ENCODE data around the gene CHST8.

The CHST8 gene

DNA sequence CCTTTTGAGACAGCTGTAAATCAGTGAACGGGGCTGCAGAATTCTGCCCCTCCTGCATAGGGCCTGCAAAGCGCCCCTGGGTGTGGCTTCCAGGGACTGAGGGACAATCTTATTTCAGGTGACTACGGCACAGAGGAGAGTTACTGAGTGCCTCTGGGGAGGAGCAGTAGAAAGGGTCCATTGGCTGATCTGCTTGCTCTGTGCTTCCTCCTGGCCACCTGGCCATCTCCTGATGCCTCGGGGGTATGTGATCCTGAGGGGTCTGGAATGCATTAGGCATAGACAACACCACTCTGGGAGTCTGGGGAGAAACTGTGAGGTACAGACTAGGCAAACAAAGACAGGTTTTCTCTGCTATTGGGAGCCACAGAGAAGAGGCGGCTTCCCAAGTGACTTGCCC, 177.7 kb downstream of the CHST8 start:
- DNase-seq, result no peak

DNA sequence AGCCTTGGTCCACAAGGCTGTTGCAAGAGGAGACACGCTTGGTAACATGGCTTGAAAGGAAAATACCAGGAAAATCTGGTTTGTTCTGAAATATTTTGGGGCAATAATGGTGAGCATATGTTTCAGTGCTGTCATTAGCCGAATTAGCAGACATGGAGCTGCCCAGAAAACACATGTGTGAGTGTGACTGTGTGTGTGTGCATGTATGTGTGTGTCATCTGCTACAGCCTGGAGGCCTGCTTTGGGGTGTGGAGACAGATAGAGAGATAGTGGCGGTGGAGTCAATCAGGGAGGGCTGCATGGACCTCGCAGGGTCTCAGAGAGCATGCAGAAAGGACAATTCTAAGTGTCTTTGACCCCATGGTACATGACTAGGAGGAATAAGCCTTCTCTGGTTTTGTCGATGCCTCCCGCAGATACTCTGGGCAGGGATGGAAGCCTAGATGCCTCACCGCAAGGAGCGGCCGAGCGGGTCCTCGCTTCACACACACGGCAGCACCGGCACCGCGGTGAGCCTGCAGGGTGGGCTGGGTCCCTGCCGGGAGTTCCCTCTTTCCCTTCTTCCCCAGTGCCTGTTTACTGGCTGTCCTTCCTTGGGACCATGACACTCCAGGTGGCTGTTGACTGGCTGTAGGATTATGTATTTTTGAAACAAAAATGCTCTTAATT, 178.4 kb downstream of the CHST8 start:
- no peak for DNase-seq

DNA sequence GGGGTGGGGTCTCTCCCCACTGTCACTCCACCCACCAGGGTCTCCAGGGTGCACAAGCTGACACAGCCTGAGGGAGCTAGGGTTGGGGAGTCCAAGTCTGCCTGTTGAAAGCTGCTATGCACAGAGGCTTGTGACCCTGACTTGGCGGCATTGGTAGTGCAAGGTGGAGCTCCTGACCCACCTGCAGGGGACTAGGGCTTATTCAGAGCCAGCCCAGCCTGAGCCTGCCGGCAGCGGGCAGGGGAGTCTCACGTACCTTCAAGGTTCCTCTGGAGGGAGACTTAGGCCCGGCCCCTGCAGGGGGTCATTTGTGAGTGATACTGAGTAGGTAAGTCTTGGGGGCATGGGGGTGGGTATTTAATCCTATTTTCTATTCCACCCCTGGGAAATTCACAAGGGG, 179.7 kb downstream of the CHST8 start:
- DNase-seq, result no peak

DNA sequence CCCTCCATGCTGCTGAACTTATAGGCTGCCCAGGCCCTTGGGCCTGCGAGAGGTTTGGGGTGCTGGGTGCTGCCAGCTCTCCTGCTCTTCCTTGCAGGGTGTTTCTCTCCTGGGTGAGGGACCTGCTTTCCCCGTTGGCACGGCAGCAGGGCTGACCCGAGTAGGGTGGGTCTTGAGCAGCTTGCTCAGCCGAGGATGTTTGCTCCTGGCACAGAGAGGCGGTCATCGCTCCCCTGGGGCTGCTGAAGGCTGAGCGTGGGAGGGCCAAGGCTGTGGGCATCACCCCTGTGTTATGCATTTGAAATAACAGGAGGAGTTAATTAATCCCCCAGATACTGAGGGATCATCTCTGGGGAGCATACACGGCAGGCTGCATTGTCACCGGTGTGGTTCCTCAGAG, 180.2 kb downstream of the CHST8 start:
- DNase-seq, result no peak

DNA sequence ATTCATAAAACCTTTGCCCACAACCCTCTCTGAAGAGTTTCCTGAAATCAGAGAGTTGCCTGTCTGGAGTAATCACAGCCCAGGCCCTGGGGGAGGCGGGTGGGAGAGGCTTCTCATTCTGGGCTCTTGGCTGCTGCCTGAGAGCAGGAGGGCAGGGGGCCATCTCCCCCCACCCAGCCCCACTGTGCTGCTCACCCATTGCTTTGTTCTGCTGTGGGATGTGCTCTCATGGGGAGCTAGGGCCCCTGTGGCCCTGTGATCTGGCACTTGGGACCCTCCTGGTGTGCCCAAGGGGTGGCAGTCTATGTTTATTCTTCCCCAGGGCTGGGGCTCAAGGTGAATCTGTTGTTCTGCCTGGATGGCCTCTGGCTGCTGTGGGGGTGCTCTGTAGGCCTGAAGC, 181.0 kb downstream of the CHST8 start:
- no peak for DNase-seq

DNA sequence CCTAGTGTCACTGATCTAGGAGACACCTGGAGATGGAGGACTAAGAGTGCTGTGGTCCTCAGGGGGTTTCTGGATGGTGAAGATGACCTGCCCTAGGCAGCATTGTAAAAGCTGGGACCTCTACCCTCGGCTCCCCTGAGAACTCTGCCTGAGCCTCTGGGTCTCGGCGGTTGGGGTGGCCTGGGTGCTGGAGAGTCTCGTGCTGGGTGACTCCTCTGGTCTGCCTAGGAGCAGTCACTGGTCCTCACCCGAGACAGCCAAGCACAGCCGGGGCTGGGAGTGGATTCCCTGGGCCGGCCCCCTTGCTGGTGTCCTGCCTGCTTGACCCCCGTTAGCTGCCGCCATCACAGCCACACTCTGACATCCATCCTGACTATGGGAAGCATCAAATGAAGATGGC, 181.6 kb downstream of the CHST8 start:
- no peak for DNase-seq

DNA sequence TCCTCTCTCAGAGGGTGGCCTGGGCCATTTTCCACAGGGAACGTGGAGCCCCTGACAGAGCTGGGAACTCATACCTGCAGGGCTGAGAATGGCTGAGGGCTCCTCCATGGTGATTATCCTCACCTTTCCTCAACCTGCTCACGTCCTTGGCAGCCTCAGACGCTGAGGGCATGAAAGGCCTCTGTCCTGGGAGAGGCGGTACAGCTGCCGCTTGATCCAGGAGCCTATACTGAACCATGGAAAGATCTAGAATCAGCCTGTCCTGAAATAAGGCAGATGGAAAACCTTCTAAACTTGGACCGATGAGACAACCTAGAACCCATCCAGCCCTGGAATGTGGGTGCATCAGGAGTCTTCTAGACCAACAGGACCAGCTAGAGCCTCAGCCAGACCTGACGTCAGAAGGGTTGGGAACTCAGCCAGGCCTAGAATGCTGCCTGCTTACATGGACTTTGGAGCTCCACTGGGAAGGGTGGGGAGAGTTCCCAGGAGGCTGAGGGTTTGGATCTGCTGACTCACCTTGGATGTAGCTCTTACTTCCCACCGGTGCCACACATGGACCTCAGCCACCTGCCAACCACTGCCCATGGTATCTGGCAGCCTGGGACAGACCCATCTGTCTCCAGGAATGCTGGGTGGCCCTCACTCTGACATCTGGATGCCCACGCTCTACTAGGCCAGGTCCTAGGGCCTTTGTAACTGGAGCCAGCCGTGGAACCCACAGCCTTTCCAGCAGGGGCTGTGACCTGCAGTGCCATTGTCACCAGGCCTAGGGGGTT, 182.5 kb downstream of the CHST8 start:
- no peak for DNase-seq

DNA sequence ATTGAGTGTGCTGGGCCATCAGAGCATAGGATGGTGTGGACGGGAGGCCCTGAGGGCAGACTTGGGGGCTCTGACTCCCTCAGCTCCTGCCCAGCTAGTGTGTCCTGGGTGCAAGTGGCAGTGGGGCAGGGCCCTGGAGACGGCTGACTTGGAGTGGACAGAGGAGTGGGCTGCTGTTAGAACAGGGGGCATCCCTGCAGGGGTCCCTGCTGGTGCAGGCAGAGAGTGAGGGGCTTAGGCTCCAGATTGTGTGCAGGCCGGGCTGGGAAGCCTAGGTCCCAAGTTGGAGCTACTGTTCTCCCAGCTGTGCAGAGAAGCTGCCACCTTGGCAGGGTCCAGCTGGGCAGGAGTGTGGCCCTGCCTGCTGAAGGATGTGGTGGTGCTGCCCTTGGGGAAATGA, 183.6 kb downstream of the CHST8 start:
- no peak for DNase-seq

DNA sequence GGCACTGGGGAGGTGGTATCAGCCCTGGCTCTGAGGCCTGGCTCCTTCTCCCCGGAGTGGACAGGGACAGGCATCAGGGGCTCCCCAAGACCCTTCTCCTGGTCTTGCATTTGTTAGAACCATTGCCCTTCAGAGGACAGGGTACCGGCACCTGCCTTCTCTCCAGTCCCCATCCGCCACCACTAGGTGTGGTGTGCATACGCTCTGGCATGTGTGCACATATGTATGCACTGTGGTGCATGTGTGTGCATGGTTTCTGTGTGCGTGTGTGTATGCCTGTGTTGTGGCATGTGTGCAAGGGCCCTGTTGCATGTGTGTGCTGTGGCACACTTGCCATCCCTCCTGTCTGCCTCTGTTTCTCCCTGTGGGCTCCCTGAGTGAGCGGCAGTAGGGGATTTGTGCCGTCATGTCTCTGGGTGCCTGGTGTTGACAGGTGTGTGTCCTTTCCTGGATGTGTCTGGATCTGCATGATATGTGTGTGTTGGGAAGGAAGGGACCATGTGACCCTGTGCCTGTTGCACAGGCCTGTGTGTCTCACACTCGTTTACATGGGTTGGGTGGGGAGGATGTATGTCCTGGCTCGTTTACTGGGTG, 184.2 kb downstream of the CHST8 start:
- no peak for DNase-seq

DNA sequence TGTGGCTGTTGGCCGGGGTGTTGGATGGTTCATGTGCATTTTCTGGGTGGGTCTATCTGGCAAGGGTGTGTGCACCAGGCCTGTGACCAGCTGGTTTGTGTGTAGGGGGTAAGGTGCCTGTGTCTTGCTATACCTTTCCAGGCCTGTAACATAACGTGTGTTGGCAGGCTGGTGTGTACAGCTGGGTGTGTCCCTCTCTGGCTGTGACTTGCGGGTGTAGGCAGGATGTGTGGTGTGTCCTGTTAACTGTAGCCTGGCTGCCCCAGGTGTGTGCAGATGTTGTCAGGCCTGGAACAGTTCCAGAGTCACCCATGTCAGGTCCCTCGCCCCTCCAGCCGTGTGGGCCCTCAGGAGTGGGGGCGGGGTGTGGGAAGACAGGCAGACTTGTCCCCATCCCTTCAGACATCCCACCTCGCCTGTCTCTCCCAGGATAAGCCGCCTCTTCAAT, 184.7 kb downstream of the CHST8 start:
- no peak for DNase-seq

DNA sequence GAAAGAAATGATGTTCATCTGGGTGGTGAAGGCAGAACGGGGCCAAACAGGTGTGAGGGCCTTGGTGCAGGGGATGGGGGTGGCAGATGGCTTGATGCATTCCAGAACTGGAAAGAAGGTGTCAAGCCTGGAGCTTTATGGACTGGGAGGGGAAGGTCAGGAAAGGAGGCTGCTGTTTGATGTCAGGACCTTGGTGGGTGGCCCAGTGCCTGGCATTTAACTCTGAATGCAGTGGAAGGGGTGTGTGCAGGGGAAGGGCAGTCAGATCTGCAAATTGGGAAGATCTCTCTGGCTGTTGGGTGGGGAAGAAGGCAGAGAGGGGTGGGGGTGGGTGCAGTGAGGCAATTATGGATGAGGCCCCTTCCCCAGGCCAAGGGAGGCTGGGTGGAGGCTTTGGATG, 186.6 kb downstream of the CHST8 start:
- DNase-seq, result no peak

DNA sequence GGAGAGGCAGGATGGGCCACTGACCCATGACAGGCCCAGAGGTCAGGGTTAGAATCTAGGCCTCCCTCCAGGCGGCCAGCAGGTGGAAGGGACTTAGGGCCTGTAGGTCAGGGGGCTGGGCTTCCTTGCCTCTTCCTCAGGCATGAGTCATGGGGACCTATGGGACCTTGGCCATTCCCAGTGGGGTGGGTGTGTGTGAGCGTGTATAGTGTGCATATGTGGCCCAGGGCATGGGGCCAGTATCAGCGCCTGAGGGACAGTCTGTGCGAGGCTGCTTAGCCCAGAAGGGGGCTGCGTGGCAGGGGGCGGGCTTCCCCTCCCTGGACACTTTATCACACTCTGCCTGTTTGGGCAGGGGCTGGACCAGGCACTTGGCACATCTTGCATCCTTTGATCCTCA, 188.2 kb downstream of the CHST8 start:
- no peak for DNase-seq

DNA sequence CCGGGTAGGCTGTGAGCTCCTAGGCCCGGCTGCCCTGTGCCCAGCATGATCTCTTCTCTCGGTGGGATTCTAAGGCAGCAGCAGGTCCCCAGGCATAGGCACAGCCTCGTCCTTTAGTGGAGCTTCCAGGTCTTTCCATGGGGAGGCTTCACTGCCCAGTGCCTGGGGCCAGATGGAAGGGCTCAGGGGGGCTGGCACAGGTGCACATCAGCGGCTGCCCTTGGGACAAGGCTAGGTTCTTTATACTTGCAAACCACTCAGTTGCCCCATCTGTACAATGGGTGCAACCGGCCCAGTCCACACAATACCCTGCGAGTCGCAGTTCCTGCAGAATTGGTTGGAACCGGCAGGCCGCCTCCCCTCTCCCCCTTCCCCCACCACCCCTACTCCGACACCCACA, 189.1 kb downstream of the CHST8 start:
- no peak for DNase-seq

DNA sequence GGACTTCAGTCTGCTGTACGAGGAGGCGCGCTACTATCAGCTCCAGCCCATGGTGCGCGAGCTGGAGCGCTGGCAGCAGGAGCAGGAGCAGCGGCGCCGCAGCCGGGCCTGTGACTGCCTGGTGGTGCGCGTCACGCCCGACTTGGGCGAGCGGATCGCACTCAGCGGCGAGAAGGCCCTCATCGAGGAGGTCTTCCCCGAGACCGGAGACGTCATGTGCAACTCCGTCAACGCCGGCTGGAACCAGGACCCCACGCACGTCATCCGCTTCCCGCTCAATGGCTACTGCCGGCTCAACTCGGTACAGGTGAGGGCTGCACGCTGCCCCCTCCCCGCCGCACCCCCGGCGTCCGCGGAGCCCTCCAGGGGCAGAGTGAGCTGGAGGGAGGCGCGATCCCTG, 189.5 kb downstream of the CHST8 start:
- no peak for DNase-seq

DNA sequence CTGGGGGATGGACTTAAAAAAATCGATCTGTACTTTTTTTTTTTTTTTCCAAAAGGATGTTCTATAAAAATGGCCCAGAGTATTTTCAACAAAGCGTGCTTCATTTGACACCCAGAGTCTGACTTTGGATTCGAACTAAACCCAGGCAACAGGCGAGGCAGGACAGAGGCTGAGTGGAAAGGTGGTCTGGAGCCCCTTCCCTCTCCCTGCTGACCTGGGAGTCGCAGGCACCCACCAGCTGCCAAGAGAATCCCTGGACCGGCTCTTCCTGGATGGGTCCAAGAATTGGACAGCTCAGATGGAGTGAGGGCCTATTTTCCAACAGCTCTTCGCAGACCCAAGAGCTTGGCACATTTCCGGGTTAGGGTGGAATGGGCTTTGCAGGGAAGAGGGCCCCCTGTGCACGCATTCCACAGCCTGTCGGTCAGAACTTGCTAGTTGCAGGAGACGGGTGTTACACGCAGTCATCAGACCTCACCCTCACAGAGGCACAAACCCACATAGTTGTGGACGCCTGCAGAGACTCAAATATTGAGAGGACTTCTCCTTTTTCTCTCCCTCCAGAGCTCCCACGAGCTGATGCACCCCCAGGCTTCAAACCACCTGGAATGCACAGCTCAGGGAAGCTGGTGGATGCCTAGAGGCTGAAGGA, 190.1 kb downstream of the CHST8 start:
- no peak for DNase-seq

DNA sequence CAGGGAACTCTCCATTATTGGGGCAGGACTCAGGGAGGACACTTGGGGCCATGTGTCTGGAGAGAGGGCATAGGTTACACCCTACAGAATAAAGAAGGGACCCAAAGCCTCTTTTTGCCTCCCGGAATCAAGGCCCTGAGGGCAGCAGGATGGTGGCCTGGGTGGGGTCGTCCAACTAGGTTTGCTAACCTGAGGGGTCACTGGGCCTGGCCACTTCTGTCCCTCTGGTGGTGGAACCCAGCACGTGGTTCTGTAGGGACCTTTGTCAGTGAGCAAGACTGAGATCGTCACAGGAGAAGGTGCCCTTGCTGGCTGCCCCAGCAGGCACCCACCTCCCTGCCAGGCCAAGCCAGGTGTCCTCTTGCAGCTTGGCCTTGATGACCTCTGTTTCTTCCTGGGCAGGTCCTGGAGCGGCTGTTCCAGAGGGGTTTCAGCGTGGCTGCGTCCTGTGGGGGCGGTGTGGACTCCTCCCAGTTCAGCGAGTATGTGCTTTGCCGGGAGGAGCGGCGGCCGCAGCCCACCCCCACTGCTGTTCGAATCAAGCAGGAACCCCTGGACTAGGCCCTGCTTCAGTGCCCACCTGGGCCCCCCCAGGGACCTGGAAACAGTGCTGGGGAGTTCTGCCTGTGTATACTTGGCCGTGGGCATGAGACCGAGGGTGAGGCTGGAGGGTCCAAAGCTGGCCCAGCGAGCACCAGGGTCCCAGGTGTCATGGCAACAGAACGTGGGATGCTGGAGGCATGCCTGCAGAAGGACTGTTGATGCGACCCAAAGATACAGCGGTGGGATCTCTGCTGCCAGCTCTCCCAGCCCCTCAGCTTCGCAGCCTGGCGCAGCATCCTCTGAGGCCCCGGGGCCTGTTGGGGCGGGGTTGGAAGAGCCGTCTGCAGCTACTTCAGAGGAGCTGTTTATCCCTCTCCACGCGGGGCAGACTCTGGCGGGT, 190.9 kb downstream of the CHST8 start:
- no peak for DNase-seq

DNA sequence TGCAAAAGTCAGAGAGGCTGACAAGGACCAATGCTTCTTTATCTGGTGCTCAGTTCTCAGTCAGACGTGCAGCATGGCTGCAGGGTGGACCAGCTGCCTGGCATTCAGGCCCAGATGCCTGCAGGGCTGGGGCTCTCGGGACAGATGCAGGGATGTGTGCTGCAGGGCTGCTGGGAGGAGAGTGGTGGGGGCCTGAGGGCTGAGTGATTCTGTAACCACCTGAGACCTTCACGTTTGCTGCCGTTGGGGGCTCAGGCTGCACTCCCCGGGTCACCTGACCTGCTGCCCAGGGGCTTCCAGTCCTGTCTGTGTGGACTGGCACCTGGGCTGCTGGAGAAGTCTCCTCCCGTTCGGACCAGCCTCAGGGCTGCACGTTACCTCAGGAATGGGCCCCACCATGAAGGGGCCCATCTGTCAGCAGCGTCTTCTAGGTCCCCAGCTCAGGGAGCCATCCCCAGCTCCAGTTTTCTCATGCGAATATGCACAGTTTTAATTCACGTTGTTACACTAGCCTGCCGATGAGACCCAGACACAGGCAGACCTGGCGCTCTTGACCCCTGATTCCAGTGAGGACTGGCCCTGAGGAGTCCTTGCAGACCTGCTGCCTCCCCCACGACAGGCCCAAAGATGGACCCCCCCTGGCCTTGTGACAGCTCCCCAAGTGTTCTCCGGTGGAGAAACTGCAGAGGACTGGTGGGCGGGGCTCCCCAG, 191.8 kb downstream of the CHST8 start:
- DNase-seq, result no peak

DNA sequence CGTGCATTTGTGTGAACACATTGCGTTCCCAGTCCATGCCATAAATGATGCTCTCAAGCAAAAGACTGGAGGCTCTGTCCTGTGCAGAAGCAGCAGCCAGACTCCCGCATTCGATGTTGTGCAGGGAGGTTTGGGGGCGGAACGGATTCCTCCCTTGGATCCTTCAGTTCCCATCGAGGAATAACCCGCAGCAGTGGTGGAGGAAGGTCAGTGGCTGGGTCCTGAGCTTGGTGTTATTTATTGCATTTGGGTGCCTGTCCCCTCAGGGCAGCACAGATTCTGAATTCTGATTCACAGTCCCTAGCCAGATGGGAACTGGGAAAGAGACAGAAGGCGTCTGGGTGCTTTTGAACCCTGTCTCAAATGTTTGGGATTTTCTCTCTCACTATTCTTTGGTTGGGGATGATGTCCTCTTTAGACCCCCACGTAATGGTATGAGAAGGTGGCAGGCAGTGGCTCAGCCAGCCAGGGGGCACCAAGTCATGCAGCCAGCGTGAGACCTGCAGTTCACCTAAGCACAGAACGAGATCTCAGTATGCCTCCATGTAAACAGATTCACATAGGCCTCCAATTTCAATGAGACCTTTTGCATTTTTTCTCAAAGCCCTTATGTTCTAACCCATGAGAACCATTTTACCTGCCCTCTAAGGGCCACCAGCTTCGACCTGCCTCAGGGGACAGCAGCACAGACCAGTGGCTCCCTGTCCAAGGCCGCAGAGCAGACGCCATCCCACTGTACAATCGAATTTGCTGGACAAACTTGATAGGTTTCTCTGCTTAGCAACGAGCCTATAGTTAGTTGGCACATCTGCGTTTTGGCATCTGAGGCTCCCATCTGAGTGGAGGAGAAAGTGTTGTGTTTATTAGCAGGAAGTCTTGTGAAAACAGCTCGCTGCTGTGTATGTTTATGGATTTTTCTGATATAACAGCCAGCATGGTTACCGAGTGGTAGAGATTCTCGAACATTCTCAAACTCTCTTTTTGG, 192.7 kb downstream of the CHST8 start:
- DNase-seq, result no peak

DNA sequence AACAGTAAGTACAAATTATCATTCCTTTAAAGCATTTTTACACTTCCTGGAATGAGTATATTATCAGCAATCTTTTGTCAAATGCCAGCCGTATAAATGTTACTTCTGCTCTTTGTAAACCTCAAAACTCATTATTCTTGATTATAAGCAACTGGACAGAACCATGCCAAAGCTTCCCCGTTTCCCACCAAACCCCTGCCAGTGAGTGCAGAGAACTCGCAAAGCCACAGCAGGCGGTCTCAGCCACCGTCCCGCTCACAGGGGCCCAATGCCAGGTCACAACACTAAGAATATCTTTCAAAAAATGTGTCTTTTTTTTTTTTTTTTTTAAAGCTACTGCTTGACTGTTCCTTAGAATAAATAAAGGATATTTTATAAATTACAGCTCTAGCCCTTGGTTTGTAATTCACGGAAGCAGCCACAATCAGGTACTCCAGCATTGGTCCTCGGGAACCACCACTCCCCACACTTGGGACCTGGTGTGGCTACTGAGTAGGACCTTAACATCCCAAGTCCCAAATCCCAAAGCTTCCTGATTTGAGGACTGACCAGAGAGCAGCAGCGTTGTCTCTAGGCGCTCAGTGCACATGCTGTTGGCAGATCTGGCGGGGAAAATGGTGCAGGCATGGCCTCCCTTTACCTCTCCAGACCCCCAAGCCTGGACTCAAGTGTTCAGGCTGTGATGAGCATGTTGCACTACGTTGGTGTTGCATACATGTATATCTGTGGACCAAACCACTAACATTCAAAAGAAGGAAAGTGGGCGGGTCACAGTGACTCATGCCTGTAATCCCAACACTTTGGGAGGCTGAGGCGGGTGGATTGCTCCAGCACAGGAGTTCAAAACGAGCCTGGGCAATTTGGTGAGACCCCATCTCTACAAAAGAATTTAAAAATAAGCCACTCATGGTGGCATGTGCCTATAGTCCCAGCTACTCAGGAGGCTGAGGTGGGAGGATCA, 193.9 kb downstream of the CHST8 start:
- DNase-seq, result no peak
